ENCODE data around the gene PRKCD. TPM values are rescaled to one million over a fixed set of nuclear protein-coding genes. Genes with fewer than 3 reads are reported as not detected.

The PRKCD gene
- total RNA-seq, 1 donor from 2014 or later = 103 TPM

DNA sequence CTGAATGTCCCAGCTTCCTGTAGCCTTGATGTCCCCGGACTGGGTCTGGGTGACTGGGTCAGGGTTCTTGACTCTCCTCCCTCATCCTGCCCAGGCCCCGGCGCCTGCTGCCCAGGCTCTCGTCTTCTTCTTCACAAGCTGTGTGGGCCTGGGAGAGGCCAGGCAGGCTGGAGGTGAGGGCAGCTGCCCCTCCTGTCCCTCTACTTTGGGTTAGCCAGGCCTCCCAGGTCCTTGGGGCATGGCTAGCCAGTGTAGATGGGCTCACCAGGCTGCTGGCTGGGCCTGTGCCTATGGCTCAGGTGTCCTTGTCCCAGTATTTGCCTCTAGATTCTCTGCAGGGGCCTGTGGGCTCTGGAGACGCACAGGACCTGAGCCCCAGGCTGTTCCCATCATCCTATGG is 63.0 kb downstream of the PRKCD start:
- Histone ChIP-seq H3K9me3 (no peaks in the 10 kb centered on the region), H3K4me1 (no peaks in the 10 kb centered on the region), H3K27ac (no peak overlapping the region), H3K27me3 (ENCODE audit: low read depth) (no peaks in the 10 kb centered on the region), H3K36me3 (peaks cover 63% of the 10 kb centered on the region), H3K4me3 (no peak overlapping the region)
- TF ChIP-seq, protein P1, sequence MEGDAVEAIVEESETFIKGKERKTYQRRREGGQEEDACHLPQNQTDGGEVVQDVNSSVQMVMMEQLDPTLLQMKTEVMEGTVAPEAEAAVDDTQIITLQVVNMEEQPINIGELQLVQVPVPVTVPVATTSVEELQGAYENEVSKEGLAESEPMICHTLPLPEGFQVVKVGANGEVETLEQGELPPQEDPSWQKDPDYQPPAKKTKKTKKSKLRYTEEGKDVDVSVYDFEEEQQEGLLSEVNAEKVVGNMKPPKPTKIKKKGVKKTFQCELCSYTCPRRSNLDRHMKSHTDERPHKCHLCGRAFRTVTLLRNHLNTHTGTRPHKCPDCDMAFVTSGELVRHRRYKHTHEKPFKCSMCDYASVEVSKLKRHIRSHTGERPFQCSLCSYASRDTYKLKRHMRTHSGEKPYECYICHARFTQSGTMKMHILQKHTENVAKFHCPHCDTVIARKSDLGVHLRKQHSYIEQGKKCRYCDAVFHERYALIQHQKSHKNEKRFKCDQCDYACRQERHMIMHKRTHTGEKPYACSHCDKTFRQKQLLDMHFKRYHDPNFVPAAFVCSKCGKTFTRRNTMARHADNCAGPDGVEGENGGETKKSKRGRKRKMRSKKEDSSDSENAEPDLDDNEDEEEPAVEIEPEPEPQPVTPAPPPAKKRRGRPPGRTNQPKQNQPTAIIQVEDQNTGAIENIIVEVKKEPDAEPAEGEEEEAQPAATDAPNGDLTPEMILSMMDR (IDR thresholded peaks at IDR 0.05) = no peak
- intact Hi-C loops (cut with DNase I) = no loop called here
- DNase-seq (peak; percentile 39), ATAC-seq (no peak)

DNA sequence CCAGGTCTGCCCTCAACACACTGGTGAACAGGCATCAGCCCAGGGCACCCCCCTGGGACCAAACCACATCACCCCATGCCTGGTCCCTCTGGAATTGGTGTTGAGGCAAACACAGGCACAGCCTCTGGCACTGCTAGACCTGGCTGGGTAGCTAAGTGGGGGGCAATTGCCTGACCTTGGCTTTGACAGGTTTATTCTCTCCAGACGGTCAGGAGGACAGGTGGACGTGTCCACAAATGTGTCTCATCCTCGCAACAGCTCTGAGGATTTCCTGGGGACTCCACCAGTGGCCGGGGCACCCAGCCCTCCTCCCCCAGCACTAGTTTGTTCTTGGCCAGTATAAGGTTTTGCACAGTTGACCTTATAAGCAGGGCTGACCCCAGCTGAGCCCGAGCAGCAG is 63.5 kb downstream of the PRKCD start:
- Histone ChIP-seq H3K4me3 (no peak overlapping the region), H3K27ac (no peak overlapping the region), H3K27me3 (ENCODE audit: low read depth) (no peaks in the 10 kb centered on the region), H3K36me3 (peaks cover 68% of the 10 kb centered on the region), H3K9me3 (no peaks in the 10 kb centered on the region), H3K4me1 (no peaks in the 10 kb centered on the region)
- ATAC-seq (no peak), DNase-seq (no peak)
- intact Hi-C loops (cut with DNase I) = no loop called here
- TF ChIP-seq, protein P1 (IDR thresholded peaks at IDR 0.05) = no peak

DNA sequence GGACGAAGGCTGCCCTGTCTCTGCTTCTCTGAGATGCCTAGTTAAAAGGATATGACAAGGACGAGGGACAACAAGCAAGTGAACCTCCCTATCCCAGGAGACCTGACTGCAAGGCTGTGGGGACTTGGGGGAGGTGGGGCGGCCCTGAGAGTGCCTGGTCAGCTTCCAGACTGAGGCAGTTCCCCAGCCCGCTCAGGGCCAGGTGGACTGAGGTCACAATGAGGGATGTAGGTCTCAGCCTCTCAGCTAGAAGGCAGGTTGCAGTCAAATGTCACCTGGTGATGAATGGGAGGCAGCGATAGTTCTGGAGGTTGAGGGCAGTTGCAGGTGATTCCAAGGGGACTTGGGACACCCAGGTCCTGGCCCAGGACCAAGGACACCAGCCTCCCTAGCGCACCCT is 64.2 kb downstream of the PRKCD start:
- no peaks in the 10 kb centered on the region for H3K9me3 ChIP-seq
- H3K4me1 ChIP-seq = no peaks in the 10 kb centered on the region
- peaks cover 75% of the 10 kb centered on the region for H3K36me3 ChIP-seq
- intact Hi-C loops (cut with DNase I) = no loop called here
- TF ChIP-seq, protein P1 (IDR thresholded peaks at IDR 0.05) = no peak
- H3K27ac ChIP-seq = no peak overlapping the region
- no peak for DNase-seq
- ATAC-seq = no peak
- H3K4me3 ChIP-seq = no peak overlapping the region
- no peaks in the 10 kb centered on the region for H3K27me3 ChIP-seq (ENCODE audit: low read depth)

DNA sequence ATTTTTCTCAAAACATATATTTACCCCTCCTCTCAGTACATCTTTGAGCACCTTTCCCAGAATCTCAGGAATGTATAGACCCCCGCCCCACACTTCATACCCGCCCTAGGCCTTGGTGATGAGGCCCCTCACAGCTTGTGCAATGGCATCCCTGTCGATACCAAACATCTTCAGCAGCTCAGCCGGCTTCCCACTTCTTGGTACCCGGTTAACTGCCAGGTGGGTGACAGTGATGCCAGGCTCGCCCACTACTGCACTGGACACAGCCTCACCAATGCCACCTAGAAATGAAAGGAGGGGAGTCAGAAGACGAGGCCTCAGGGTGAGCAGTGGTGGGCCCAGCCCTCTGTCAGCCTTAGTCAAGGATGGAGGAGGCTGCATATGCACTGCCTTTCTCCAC is 64.6 kb downstream of the PRKCD start:
- H3K27me3 ChIP-seq (ENCODE audit: low read depth) = no peaks in the 10 kb centered on the region
- no peak for ATAC-seq
- H3K9me3 ChIP-seq = no peaks in the 10 kb centered on the region
- no peaks in the 10 kb centered on the region for H3K4me1 ChIP-seq
- H3K36me3 ChIP-seq = peaks cover 80% of the 10 kb centered on the region
- no peak overlapping the region for H3K27ac ChIP-seq
- TF ChIP-seq, protein P1 (IDR thresholded peaks at IDR 0.05) = no peak
- H3K4me3 ChIP-seq = no peak overlapping the region
- DNase-seq = no peak
- intact Hi-C loops (cut with DNase I) = no loop called here

DNA sequence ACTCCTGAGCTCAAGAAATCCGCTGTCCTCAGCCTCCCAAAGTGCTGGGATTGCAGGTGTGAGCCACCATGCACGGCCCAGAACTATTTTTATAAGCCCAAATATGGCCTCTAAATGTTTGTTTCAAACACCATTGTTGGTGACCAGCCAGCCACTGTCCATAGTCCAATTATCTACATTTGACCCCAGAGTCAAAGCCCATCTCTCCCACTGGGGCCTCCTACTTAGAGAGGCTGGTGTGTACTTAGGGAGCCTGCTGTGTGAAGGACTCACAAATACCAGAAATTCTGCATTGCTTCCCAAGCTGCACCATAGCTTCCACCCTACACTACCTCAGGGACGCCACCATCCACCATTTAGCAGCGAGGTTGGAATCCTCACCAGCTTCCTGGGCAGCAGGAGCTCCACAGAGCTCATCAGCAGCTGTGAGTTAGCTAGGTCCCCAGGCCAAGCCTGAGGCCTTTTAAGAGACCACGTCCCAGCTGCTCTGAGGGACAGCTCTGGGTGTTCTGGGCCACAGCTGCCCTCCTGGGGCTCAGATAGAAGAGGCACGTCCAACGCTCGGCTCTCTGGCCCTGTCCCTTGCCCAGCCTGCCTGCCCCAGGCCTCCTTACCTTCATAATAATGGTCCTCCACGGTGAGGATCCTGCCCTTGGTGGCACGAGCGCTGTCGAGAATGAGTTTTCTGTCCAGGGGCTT is 65.3 kb downstream of the PRKCD start:
- intact Hi-C loops (cut with DNase I) = no loop called here
- TF ChIP-seq, protein P1 (IDR thresholded peaks at IDR 0.05) = no peak
- H3K4me3 ChIP-seq = no peak overlapping the region
- H3K9me3 ChIP-seq = no peaks in the 10 kb centered on the region
- H3K36me3 ChIP-seq = peaks cover 86% of the 10 kb centered on the region
- H3K4me1 ChIP-seq = no peaks in the 10 kb centered on the region
- no peaks in the 10 kb centered on the region for H3K27me3 ChIP-seq (ENCODE audit: low read depth)
- DNase-seq = no peak
- no peak for ATAC-seq
- H3K27ac ChIP-seq = no peak overlapping the region

All from lower lobe of right lung (tissue), 2 donors.